HFF-Myc (cell line): ENCODE measurements around the gene NUMB.

ENCODE experiments used
- DNase-seq: peaks from one replicate; pipeline ENCODE4 v3.0.0-alpha.2; 2011; ENCODE audit warnings: low read depth; ENCODE audit errors: extremely low read depth
- H3K4me3 ChIP-seq: replicated peaks from 2 replicates; pipeline ENCODE4 v1.5.1; 2011; ENCODE audit warnings: low read depth, mild to moderate bottlenecking, control low read depth, low read length
- CTCF ChIP-seq: IDR thresholded peaks from 2 replicates; pipeline ENCODE4 v1.5.1; 2012; ENCODE audit warnings: mild to moderate bottlenecking, low read depth, low read length, control low read depth; ENCODE audit errors: missing control alignments

The NUMB gene

GRCh38 chr14:73474952-73475351 is 16.6 kb upstream of the NUMB start:
- no peak overlapping the region for H3K4me3 ChIP-seq
- DNase-seq, result no peak
- TF ChIP-seq CTCF, result no peak

GRCh38 chr14:73472185-73473114 is 14.1 kb upstream of the NUMB start:
- DNase-seq, result peak; percentile 60

DNA sequence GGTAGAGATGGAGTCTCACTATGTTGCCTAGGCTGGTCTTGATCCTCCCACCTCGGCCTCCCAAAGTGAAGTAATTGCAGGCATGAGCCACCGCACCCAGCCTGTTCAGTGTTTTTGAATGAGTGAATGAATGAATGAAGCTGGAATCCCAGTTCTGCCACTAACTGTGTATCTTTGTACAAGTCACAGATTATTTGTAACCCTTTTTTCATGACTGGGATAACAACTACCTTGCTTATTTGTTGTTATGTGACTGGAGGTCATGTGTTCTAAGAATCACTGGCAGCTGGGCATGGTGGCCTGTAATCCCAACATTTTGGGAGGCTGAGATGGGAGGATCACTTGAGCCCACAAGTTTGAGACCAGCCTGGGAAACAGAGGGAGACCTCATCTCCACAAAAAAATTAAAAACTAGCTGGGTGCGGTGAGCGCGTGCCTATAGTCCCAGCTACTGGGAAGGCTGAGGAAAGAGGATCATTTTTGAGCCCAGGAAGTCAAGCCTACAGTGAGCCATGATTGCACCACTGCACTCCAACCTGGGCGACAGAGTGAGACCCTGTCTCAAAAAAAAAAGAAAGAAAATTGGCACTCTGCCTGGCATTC is 13.3 kb upstream of the NUMB start:
- no peak for DNase-seq
- TF ChIP-seq CTCF, result no peak
- no peak overlapping the region for H3K4me3 ChIP-seq

More at GRCh38 chr14:73472185-73473114, 14.1 kb upstream of the NUMB start:
- H3K4me3 ChIP-seq, result no peak overlapping the region
- TF ChIP-seq CTCF, result peak; percentile 54

- no peak for TF ChIP-seq CTCF
- H3K4me3 ChIP-seq, result no peak overlapping the region
- DNase-seq, result no peak
These were observed 10.6 kb upstream of the NUMB start for GRCh38 chr14:73468828-73469375.

DNA sequence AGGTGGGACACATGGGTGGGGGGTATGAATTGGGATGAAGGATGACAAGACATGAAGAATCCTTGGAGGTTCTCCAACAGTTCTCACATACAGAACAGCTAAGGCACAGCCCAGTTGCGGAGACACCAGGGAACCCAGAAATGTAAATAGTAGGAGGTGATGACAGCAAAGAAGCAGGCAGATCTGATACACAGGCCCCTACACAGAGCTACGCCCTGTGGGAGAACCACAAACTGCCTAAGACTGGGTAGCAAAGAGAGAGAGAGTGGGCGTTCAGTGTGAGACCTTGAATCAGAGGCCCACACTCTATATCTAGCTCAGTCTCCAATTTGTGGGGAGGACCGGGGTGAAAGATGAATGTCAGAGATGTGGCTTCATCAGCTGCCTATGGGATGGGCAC is 9.5 kb upstream of the NUMB start:
- TF ChIP-seq CTCF, result no peak
- DNase-seq, result no peak
- no peak overlapping the region for H3K4me3 ChIP-seq

GRCh38 chr14:73467377-73467776 is 9.0 kb upstream of the NUMB start:
- no peak for DNase-seq
- no peak for TF ChIP-seq CTCF
- H3K4me3 ChIP-seq, result no peak overlapping the region
